BLaER1 treated with 17β-estradiol and CSF1 and Interleukin-3, amounts not matched to agents 10 nM and 100 nM (cell line): ENCODE results near the gene PARP8.
A peak's percentile ranks its signal among the peaks of the same experiment; 100 is the strongest.

Experiments
- H3K27ac ChIP-seq, 11 experiments: shearing (Covaris generic); formaldehyde crosslinking; 2 replicates each; pipeline ENCODE4 v1.8.1; 2022
- H3K27me3 ChIP-seq, 11 experiments: shearing (Covaris generic); formaldehyde crosslinking; 2 replicates each; pipeline ENCODE4 v1.8.1; 2022
- H3K36me3 ChIP-seq, 11 experiments: shearing (Covaris generic); formaldehyde crosslinking; 2 replicates each; pipeline ENCODE4 v1.8.1; 2022
- H3K4me1 ChIP-seq, 10 experiments: shearing (Covaris generic); formaldehyde crosslinking; 2 replicates each; pipeline ENCODE4 v1.8.1; 2022
- H3K4me2 ChIP-seq, 11 experiments: shearing (Covaris generic); formaldehyde crosslinking; 2 replicates each; pipeline ENCODE4 v1.8.1; 2022
- H3K4me3 ChIP-seq, 10 experiments: shearing (Covaris generic); formaldehyde crosslinking; 2 replicates each; pipeline ENCODE4 v1.8.1; 2022
- H3K9ac ChIP-seq, 11 experiments: shearing (Covaris generic); formaldehyde crosslinking; 2 replicates each; pipeline ENCODE4 v1.8.1; 2022
- H3K9me3 ChIP-seq, 11 experiments: shearing (Covaris generic); formaldehyde crosslinking; replicated peaks in 1 of 11; 2 replicates each; pipeline ENCODE4 v1.8.1; 2022
- H4K20me1 ChIP-seq, 11 experiments: shearing (Covaris generic); formaldehyde crosslinking; 2 replicates each; pipeline ENCODE4 v1.8.1; 2022
- Cebpa-rat ChIP-seq, 11 experiments: shearing (Covaris generic); IDR thresholded peaks; 2 replicates each; pipeline ENCODE4 v1.8.1; 2022

PARP8 gene

GRCh38 chr5:50725800-50726474 lies 59.5 kb downstream of the PARP8 start:
- H3K4me2 ChIP-seq, result no peak overlapping the region
- H3K27me3 ChIP-seq, result no peaks in the 10 kb centered on the region
- peaks cover 0 to 28% (median 0%) of the 10 kb centered on the region in 10 experiments; a peak in 3 of 20 replicates for H3K4me1 ChIP-seq
- H3K36me3 ChIP-seq, result peaks cover 0 to 8% (median 0%) of the 10 kb centered on the region in 11 experiments; a peak in 1 of 22 replicates
- H3K27ac ChIP-seq, result no peak overlapping the region
- H3K9ac ChIP-seq, result no peak overlapping the region
- TF ChIP-seq Cebpa-rat (IDR thresholded peaks at IDR 0.05), result no peak
- peaks cover 0 to 20% (median 4%) of the 10 kb centered on the region in 11 experiments; a peak in 7 of 22 replicates for H3K9me3 ChIP-seq
- H4K20me1 ChIP-seq, result peaks cover 9 to 82% (median 17%) of the 10 kb centered on the region in 11 experiments; a peak in 16 of 22 replicates
- H3K4me3 ChIP-seq, result no peak overlapping the region

GRCh38 chr5:50726475-50727148 lies 60.2 kb downstream of the PARP8 start:
- H3K36me3 ChIP-seq, result peaks cover 0 to 11% (median 0%) of the 10 kb centered on the region in 11 experiments; a peak in 1 of 22 replicates
- no peak overlapping the region for H3K27ac ChIP-seq
- H3K9ac ChIP-seq, result no peak overlapping the region
- H4K20me1 ChIP-seq, result peaks cover 7 to 76% (median 12%) of the 10 kb centered on the region in 11 experiments; a peak in 14 of 22 replicates
- no peaks in the 10 kb centered on the region for H3K27me3 ChIP-seq
- TF ChIP-seq Cebpa-rat (IDR thresholded peaks at IDR 0.05), result no peak
- H3K4me3 ChIP-seq, result no peak overlapping the region
- H3K9me3 ChIP-seq, result peaks cover 0 to 25% (median 4%) of the 10 kb centered on the region in 11 experiments; a peak in 7 of 22 replicates
- peaks cover 0 to 28% (median 0%) of the 10 kb centered on the region in 10 experiments; a peak in 3 of 20 replicates for H3K4me1 ChIP-seq
- peak overlapping the region in 1 of 11 experiments; percentile 44; a peak in 2 of 22 replicates for H3K4me2 ChIP-seq

- Histone ChIP-seq H3K9ac (no peak overlapping the region), H3K9me3 (peaks cover 0 to 25% (median 4%) of the 10 kb centered on the region in 11 experiments; a peak in 7 of 22 replicates), H3K27me3 (no peaks in the 10 kb centered on the region), H3K4me1 (peaks cover 0 to 28% (median 0%) of the 10 kb centered on the region in 10 experiments; a peak in 3 of 20 replicates), H4K20me1 (peaks cover 7 to 71% (median 11%) of the 10 kb centered on the region in 11 experiments; a peak in 14 of 22 replicates), H3K4me3 (no peak overlapping the region), H3K36me3 (peaks cover 0 to 11% (median 0%) of the 10 kb centered on the region in 11 experiments; a peak in 1 of 22 replicates), H3K4me2 (peak overlapping the region in 1 of 11 experiments; percentile 44; a peak in 2 of 22 replicates), H3K27ac (no peak overlapping the region)
- no peak for TF ChIP-seq Cebpa-rat (IDR thresholded peaks at IDR 0.05)
Observed at GRCh38 chr5:50727149-50727496, 60.7 kb downstream of the PARP8 start.

- H4K20me1 ChIP-seq, result peaks cover under 1 to 63% (median 5%) of the 10 kb centered on the region in 11 experiments; a peak in 11 of 22 replicates
- TF ChIP-seq Cebpa-rat (IDR thresholded peaks at IDR 0.05), result no peak
- no peak overlapping the region for H3K4me2 ChIP-seq
- H3K4me1 ChIP-seq, result peaks cover 0 to 22% (median 0%) of the 10 kb centered on the region in 10 experiments; a peak in 3 of 20 replicates
- H3K4me3 ChIP-seq, result no peak overlapping the region
- no peak overlapping the region for H3K9ac ChIP-seq
- H3K9me3 ChIP-seq, result peaks cover 0 to 31% (median 4%) of the 10 kb centered on the region in 11 experiments; a peak in 9 of 22 replicates
- H3K27ac ChIP-seq, result no peak overlapping the region
- H3K27me3 ChIP-seq, result no peaks in the 10 kb centered on the region
- peaks cover 0 to 15% (median 0%) of the 10 kb centered on the region in 11 experiments; a peak in 3 of 22 replicates for H3K36me3 ChIP-seq
Observed at GRCh38 chr5:50727845-50728244, 61.4 kb downstream of the PARP8 start.

- Histone ChIP-seq H3K4me2 (no peak overlapping the region), H3K4me1 (peaks cover 0 to 29% (median 0%) of the 10 kb centered on the region in 10 experiments; a peak in 4 of 20 replicates), H3K9ac (no peak overlapping the region), H3K4me3 (no peak overlapping the region), H4K20me1 (peaks cover 0 to 56% (median 5%) of the 10 kb centered on the region in 11 experiments; a peak in 10 of 22 replicates), H3K27ac (no peak overlapping the region), H3K36me3 (peaks cover 0 to 17% (median 0%) of the 10 kb centered on the region in 11 experiments; a peak in 3 of 22 replicates), H3K27me3 (no peaks in the 10 kb centered on the region), H3K9me3 (peaks cover 0 to 34% (median 4%) of the 10 kb centered on the region in 11 experiments; a peak in 9 of 22 replicates)
- TF ChIP-seq Cebpa-rat (IDR thresholded peaks at IDR 0.05), result no peak
Observed at GRCh38 chr5:50730336-50730735, 63.9 kb downstream of the PARP8 start.

- Histone ChIP-seq H3K9me3 (peaks cover 0 to 34% (median 4%) of the 10 kb centered on the region in 11 experiments; a peak in 9 of 22 replicates), H3K4me1 (peaks cover 0 to 29% (median 0%) of the 10 kb centered on the region in 10 experiments; a peak in 4 of 20 replicates), H3K36me3 (peaks cover 0 to 17% (median 0%) of the 10 kb centered on the region in 11 experiments; a peak in 3 of 22 replicates), H4K20me1 (peaks cover 0 to 53% (median 8%) of the 10 kb centered on the region in 11 experiments; a peak in 11 of 22 replicates), H3K27me3 (no peaks in the 10 kb centered on the region), H3K4me2 (no peak overlapping the region), H3K9ac (no peak overlapping the region), H3K27ac (no peak overlapping the region), H3K4me3 (no peak overlapping the region)
- TF ChIP-seq Cebpa-rat (IDR thresholded peaks at IDR 0.05), result no peak
Observed at GRCh38 chr5:50730841-50731240, 64.4 kb downstream of the PARP8 start.

GRCh38 chr5:50733741-50734140 lies 67.3 kb downstream of the PARP8 start:
- no peaks in the 10 kb centered on the region for H3K27me3 ChIP-seq
- H3K27ac ChIP-seq, result no peak overlapping the region
- H4K20me1 ChIP-seq, result peaks cover 0 to 53% (median 7%) of the 10 kb centered on the region in 11 experiments; a peak in 10 of 22 replicates
- peaks cover 0 to 17% (median 0%) of the 10 kb centered on the region in 11 experiments; a peak in 3 of 22 replicates for H3K36me3 ChIP-seq
- H3K4me1 ChIP-seq, result peaks cover 0 to 16% (median 0%) of the 10 kb centered on the region in 10 experiments; a peak in 4 of 20 replicates
- TF ChIP-seq Cebpa-rat (IDR thresholded peaks at IDR 0.05), result no peak
- no peak overlapping the region for H3K9ac ChIP-seq
- peaks cover 0 to 34% (median 4%) of the 10 kb centered on the region in 11 experiments; a peak in 9 of 22 replicates for H3K9me3 ChIP-seq
- H3K4me2 ChIP-seq, result peak overlapping the region in 1 of 11 experiments; percentile 11; a peak in 1 of 22 replicates
- H3K4me3 ChIP-seq, result no peak overlapping the region

- H3K4me3 ChIP-seq, result no peak overlapping the region
- no peak overlapping the region for H3K9ac ChIP-seq
- no peaks in the 10 kb centered on the region for H3K27me3 ChIP-seq
- H3K4me2 ChIP-seq, result no peak overlapping the region
- peaks cover 0 to 9% (median 0%) of the 10 kb centered on the region in 11 experiments; a peak in 2 of 22 replicates for H3K36me3 ChIP-seq
- no peak for TF ChIP-seq Cebpa-rat (IDR thresholded peaks at IDR 0.05)
- H3K4me1 ChIP-seq, result peaks cover 0 to 13% (median 0%) of the 10 kb centered on the region in 10 experiments; a peak in 5 of 20 replicates
- peaks cover 0 to 75% (median 17%) of the 10 kb centered on the region in 11 experiments; a peak in 13 of 22 replicates for H4K20me1 ChIP-seq
- H3K27ac ChIP-seq, result no peak overlapping the region
- H3K9me3 ChIP-seq, result peaks cover 0 to 5% (median 0%) of the 10 kb centered on the region in 11 experiments; a peak in 2 of 22 replicates
Observed at GRCh38 chr5:50738864-50739263, 72.4 kb downstream of the PARP8 start.
